ENCODE results near the gene CXCR4.

The CXCR4 gene

DNA sequence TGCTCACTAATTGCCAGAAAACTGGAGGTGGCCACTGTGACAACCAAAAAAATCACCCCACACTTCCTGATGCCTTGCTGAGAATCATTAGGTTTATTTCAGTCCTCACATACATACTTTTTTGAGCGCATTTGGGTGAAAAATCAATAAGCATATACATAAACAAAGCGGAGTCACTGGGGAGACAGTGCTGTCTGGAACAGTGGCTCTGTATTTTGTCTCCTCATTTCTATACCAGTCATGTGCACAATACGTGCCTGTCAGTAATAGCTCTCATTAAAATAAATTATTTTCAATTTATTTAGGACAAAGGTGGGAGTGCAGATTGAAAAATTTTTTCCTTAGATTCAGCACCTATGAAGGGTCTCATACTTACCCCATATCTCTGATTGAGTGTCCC is 48.2 kb downstream of the CXCR4 start:
- no peak for DNase-seq

DNA sequence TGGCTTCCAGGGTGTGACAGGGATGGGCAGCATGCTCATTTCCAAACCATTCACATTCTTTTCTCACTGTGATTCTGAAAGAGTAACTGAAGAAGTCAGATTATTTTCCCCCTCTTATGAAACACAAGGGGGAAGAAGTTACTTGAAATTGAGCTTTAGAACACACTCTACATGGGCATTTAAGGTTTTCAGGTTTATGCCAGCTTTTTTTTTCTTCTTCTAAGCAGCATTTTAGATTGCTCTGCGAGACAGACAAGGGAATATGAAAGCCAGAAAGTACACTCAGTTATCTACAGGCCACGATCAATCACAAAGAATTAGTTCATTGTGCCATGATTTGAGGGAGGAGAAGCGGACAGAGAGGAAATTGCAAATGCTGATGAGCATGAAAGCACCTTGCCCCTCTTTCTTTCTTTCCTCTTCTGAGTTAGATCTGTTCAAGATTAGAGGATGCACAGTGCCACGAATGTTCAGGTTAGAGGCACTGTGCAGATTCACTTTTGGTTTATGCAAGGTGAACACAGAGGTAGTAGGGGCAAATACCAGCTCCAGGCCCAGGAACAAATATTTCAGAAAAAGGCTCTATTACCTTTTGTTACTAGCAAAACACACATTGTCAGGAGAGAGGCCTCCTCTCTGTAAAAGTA is 49.2 kb downstream of the CXCR4 start:
- DNase-seq = no peak

DNA sequence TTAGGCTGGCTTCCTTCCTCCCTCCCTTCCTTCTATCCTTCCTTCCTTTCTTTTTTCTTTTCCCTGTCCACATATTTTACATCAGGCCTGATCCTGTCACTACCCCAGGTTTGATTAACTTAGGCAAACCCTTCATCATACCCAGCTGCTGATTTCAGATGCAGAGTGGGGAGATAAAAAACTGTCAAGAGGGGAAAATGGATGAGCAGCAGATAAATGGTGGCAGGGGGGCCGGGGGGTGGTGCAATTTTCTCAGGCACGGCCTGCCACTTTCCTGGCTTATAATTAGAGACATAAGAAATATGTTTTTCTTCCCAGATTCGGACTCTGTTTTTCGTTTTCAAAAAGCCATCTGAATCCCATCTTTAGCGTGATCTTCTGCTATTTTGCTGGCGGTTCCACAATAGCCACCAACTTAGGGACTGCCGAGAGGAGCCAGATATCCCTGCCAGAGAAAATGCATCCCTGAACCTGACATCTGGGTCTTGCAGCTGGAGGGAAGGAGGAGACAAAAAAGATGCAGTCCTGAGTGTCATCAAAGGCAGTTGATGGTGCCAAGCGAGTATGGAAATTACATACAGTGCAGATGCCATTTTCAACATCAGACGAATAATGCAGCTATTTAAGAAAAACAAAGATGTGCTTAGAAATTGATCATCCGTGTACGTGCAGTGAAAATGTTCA is 49.9 kb downstream of the CXCR4 start:
- no peak for DNase-seq

DNA sequence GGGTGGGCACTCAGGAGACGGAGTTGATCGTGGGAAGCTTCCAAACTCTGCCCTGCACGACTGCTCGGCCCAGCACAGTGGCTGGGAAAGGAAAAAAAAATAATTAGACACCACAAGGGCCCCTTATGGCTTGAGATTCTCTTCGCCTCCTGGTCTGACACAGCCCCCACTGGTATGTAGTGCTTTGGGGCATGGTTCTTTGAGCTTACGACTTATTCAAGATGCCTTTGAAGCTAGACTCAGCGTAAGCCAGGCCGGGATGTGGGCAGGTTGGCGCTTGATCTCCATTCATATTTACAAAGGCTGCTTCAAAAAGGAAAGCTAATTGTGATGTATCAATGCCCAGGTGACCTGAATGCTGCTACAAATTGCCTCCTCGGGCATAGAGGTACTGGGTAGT is 50.5 kb downstream of the CXCR4 start:
- no peak for DNase-seq

DNA sequence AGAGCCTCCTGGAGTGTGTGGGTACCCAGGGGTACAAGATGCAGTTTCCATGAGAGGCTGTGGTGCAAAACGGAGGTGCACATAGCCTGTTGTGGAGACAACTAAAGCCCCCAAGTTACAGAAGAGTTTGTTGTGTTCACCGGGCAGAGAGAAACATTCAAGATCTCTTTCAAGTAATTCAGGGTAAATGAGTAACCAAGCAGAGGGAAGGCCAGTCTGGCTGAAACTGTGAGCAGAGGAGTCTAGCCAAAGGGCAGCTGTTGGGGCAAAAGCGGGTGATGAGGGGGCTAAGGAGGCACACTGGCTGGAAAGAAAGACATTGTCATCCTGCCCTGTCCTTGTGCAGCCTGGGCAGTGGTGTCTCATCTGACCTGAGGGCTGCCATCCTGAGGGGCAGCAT is 52.0 kb downstream of the CXCR4 start:
- DNase-seq = no peak

DNA sequence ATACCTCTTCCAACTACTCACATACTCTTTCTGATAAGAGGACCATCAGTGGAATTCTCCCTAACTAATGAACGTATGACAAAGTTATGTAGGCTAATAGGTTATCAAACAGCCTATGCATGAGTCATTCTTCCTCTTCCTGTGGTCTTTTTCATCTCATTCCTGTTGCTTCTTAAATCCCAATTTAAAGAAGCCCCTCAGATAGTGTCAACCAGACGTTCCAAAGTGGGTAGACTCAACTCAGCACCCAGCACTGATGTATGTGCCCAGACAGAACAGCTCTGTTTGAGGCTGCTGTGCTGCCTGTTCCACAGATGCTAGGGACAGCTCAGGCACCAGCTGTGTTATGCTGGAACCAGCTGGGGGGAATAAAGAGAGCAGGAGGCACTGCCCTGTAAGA is 52.6 kb downstream of the CXCR4 start:
- no peak for DNase-seq

Data from activated gamma-delta T cell (primary cell).